Measurements from ENCODE around the gene KLHL36.
"Not testable (repeated sequence)": the region's sequence is repeated elsewhere in the genome, so short reads cannot be mapped to it uniquely, and the experiment has no call there.

Gene KLHL36

DNA sequence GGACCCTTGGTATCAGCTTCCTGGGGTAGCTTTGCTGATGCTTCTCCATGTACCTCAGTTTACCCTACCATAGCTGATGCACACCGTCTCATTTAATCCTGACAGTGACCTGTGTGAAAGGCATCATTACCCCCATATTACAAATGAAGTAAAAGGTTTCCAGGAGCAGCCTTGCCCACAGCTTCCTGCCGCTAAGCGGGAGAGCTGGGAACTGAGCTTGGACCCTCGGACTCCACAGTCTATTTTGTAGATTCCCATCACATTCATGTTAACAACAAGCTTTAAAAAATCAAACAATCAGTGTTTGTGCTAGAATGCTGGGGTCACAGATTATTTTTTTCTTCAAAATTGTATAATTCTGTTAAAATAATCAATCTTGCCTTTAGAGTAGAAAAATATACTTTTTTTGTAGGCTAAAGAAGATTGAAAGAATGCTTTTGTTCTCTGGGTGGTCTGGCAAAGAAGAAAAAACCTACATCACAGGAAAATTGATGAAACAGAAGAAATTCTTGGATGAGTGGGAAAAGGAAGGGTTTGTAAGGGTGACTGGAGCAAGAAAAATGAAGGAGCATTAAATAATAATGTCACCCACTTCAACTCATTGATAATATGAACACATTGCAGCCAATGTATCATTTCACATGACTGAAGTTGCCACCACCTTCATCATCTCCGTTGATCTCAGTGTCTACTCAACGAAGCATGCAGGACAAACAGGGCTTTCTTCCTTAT, 41.9 kb downstream of the KLHL36 start:
- in situ Hi-C loops (cut with HindIII; ENCODE audit: low sequenced_read_pairs) = no loop called here

DNA sequence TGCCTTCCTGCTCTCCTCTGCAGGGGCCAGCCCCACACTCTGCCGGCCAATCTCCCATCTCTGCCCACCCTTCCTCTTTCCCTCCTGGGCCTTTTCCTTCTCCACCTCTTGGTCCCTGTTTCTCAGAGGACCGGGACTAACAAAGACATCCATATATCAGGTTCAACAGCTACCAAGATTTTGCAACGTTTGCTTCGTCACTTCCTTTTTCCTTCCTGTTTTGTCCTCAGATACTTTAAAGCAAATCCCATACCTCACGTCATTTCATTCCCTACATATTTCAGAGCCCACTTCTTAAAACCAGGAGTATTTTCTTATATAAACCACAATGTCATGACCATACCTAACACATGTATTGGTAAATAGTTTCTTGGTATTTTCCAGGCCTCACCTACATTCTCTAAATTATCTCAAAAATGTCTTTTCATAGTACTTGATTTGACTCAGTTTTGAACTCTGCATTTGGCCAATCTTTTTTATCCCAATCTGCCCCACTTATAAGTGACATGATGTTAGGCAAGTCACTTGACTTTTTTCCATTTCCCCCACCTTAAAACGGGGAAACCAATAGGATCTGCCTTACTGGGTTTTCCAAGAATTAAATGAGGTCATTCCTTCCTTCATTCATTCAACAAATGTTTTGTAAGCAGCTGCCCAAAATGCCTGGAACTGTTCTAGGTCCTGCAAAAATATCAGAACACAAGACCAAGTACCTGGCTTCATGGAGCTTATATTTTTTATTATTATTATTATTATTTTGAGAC, 44.3 kb downstream of the KLHL36 start:
- in situ Hi-C loops (cut with HindIII; ENCODE audit: low sequenced_read_pairs) = no loop called here

DNA sequence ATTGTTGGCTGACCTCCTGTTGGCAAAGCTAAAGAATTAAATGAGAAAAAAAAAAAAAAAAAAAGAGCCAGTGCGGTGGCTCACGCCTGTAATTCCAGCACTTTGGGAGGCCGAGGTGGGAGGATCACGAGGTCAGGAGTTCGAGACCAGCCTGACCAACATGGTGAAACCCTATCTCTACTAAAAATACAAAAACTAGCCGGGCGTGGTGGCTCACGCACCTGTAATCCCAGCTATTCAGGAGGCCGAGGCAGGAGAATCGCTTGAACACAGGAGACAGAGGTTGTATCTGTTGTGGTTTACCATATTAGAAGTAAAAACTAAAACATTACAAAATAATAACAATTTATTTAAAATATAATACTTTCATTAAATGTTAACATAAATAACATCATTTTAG, 45.6 kb downstream of the KLHL36 start:
- in situ Hi-C loops (cut with HindIII; ENCODE audit: low sequenced_read_pairs) = not testable (repeated sequence)

DNA sequence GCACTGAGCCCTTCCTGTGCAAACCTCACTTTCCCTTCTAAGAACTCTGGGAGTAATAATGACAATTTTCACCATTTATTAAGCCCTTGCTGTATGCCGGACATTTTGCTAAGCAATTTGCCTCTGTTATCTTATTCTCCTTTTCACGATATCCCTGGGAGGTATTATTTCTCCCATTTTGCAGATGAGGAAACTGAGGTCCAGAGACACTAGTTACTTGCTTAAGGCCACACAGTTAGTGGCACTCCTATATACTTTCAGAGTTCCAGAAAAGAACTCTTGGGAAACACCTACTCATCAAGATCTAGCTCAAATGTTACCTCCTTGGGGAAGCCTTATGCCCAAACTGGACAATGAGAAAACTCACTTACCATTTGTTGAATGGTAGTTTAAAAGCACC, 46.7 kb downstream of the KLHL36 start:
- in situ Hi-C loops (cut with HindIII; ENCODE audit: low sequenced_read_pairs) = no loop called here

DNA sequence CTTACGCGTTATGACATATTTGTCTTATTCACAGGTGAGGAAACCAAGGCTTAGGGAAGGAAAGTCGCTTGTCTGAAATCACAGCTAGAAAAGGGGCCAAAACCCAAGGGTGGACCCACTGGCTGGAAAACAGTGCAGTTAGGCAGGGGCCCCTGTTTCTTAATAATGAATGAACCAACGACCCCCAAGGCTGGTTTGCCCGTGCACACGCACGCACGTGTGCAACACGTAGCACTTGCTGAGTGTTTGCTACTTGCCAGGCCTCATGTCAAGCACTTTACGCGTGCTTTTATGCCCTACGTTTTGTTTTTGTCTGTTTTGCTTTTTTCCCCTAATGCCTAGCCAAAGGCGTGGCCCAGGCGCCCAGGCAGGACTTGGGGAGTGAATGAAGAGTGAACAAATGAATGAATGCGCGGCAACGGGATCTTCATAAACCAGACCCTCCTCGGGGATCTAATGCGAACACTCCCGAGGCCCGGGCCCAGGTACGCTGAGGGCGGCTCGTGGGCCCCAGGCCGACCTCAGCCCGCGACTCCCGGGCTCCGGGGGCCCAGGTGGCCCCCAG, 50.9 kb downstream of the KLHL36 start:
- in situ Hi-C loops (cut with HindIII; ENCODE audit: low sequenced_read_pairs) = no loop called here

DNA sequence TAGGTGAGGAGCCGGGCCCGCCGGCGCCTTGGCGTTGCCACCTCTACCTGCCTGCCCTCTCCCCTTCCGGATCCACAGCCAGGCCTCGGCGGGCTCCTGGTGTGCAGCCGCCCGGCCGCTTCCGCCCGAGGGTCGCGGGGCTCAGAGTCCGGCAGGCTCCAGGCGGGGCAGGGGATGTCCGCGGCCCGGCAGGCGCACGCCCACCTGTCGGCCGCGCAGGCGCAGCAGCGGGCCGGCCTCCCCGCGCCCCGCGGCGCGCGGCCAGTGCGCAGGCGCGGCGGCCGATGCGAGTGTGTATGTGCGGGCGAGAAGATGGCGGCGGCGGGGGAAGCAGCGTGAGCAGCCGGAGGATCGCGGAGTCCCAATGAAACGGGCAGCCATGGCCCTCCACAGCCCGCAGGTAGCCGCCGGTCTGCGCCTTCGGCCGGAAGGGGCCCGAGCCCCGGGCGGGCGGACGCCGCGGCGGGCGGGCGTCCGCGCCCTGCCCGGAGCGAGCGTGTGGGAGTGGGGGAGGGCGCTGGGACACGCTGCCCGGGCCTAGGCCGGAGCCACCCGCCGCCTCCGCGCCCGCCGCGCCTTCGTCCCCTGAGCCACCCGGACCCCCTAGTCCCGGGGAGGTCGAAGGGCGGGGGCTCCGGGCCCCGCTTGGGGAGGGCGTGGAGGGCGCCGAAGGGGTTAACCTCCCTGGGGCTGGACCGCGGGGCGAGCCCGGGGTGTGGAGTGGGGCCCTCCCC, 51.6 kb downstream of the KLHL36 start, which contains the start of gene USP10:
Gene USP10, plus strand, starts transcription at position 289 of the 734 bp plus-strand sequence. Its CDS starts 91 bp downstream, at position 380.
- in situ Hi-C loops (cut with HindIII; ENCODE audit: low sequenced_read_pairs) = no loop called here

DNA sequence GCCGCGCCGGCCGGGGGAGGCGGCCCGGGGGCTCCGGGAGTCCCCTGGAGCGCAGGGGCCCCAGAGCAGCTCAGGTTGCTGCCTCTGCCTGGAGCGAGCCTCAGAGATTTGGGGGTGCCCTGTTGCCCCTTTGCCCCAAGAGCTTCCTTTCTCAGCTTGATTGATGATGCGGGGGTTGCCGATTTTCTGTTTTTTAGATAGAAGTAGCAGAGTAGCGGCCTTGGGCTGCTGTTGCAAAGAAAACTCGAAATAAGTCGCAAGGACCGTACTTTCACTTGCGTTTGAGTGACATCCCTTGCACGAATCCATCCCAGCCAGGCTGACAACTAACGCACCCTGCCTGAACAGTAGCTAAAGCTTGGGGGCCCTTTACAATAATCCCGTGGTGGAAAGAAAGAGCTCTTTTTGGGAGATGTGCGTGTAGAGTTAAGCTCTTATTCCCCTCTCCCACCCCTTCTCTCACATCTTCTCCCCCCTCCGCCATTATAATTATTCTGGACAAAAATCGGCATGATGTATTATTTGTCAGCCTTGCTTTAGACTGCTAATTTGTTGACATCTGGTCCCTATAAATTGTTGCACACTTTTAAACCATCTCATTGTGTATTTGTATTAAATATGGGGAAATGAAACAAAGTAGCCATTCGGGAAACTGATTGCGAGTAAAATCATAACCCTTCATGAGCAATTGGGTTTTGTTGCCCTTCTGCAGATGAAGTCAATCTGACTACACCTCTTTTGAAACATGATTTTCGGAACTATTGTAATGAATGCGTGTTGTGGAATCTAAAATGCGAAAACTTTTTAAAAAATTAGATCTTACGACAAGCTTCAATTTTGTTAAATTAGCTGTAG, 52.4 kb downstream of the KLHL36 start:
- in situ Hi-C loops (cut with HindIII; ENCODE audit: low sequenced_read_pairs) = no loop called here

DNA sequence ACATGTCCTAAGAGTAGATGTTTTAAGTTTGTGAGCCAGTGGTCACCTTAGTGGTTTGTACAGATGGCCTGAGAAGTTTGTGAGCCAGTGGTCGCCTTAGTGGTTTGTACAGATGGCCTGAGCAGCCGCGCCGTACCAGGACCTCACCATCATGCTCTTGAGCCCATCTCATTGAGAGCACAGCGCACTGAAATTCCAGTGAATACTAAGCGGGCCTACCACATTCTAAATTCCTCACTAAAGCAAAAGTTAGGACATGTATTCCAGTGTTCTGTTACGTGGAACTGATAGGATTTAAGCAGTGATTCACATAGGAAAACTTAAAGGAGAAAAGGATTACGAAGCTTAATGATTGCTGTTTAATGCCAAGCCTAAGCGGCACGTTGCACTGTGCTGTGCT, 55.4 kb downstream of the KLHL36 start:
- in situ Hi-C loops (cut with HindIII; ENCODE audit: low sequenced_read_pairs) = no loop called here

DNA sequence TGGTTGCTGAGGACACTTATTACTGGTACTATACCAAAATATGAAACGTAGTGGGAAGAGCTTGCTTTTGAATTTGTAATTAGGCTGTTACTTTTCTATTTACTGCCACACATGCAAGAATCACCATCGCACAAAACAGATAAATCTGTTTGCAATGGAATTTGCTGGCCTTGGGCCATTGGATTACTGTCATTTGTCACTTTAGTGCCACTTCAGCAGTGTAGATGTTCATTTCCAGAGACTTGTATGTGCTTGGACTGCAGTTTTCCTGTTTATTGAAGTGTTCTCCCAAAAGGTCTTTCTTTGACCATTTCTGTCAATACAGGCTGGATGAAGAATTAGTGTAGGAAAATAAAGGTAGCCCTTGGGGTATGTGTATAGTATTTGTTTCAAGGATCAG, 55.9 kb downstream of the KLHL36 start:
- in situ Hi-C loops (cut with HindIII; ENCODE audit: low sequenced_read_pairs) = no loop called here

DNA sequence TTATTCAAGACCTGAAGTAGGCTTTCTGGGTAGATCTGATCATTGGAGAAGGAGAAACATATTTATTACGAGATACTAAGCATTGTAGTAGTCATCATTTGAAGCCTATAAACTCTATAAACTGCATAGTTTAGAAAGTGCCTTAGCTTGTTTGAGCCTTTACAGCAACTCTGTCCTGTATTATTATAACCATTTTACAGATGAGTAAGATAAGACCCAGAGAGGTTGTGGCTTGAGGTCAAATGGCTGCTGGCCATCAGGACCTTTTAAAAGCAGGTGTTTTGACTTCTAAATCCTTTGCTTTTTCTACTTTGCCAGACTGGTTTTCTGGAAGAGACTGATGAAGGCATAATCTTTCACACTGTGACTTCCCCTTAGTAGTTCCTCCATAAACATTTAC, 58.5 kb downstream of the KLHL36 start:
- in situ Hi-C loops (cut with HindIII; ENCODE audit: low sequenced_read_pairs) = no loop called here

DNA sequence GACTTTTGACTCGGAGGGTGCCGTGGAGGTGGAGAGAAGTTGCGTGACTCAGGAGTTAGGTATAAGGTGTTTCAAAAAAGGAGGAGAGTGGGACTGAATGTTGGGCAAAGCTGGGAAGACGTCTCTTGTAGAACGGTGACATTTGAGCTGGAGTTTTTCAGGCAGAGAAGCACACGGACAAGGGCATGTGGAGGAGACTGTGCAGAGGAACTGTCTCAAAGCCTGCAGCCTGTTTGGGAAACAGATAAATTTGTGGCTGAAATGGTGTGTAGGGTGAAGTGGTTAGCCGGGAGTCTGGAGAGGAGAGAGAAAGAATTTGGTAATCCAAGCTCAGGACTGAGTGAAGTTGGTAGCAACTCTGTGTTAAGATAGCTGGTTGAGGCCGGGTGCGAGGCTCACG, 61.3 kb downstream of the KLHL36 start:
- in situ Hi-C loops (cut with HindIII; ENCODE audit: low sequenced_read_pairs) = no loop called here

DNA sequence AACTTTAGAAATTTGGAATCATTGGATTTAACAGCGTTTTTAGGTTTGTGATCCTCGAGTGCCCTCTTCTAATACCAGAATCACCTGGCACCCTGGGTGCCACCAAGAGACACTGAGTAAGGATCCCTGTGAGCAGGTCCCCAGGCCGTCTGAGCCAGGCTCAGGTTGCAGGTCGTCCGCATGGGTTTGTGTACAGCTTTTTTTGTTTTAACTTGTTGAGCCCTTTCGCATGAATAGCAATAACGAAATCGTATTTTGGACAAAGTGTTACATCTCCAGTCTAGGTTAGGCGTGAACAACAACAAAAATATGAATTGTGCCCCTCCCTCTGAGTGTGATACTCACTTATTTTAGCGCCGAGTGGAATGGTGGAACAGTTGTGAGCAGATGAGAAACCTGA, 62.4 kb downstream of the KLHL36 start:
- in situ Hi-C loops (cut with HindIII; ENCODE audit: low sequenced_read_pairs) = no loop called here

All from DLD1 (cell line).